GM13977 (cell line): ENCODE measurements around the gene EIF3F.

Source experiments
- DNase-seq: peaks from one replicate; pipeline ENCODE4 v3.0.0; 2012; ENCODE audit warnings: low spot score
- CTCF ChIP-seq: IDR thresholded peaks from 2 replicates; pipeline ENCODE4 v1.5.1; 2012; ENCODE audit warnings: mild to moderate bottlenecking, control low read depth; ENCODE audit not compliant: insufficient read depth; ENCODE audit errors: extremely low read depth, missing control alignments
- in situ Hi-C: fragments of 300-500 bp; cut with MboI; formaldehyde crosslinking; loops from one replicate; pipeline ENCODE4 v1.12.0; 2022; ENCODE audit warnings: low sequenced_read_pairs, low pct_unique_long_range_greater_than_20kb, mixed read lengths, inconsistent platforms; ENCODE audit not compliant: unreplicated experiment

EIF3F gene

GRCh38 chr11:8003187-8003586, 16.1 kb downstream of the EIF3F start:
- DNase-seq: no peak
- in situ Hi-C loops: no loop called here
- TF ChIP-seq CTCF: no peak

GRCh38 chr11:8004008-8004407, 16.9 kb downstream of the EIF3F start:
- no peak for DNase-seq
- in situ Hi-C loops: no loop called here

GRCh38 chr11:8005556-8005955, 18.4 kb downstream of the EIF3F start:
- in situ Hi-C loops: loop anchor here (5.0 kb wide), 1 partner anchor 92 kb away; no protein-coding TSS in a partner anchor
- TF ChIP-seq CTCF: no peak
- no peak for DNase-seq

More at GRCh38 chr11:8004008-8004407, 16.9 kb downstream of the EIF3F start:
- TF ChIP-seq CTCF: no peak

GRCh38 chr11:8006349-8006977, 19.3 kb downstream of the EIF3F start:
- peak; percentile 69 for DNase-seq
- TF ChIP-seq CTCF: peak; percentile 88
- in situ Hi-C loops: loop anchor here (5.0 kb wide), 1 partner anchor 91 kb away; no protein-coding TSS in a partner anchor

- in situ Hi-C loops: loop anchor here (5.0 kb wide), 1 partner anchor 89 kb away; no protein-coding TSS in a partner anchor
- no peak for DNase-seq
- no peak for TF ChIP-seq CTCF
Observed at GRCh38 chr11:8008212-8008611, 21.1 kb downstream of the EIF3F start.

GRCh38 chr11:8009856-8010255, 22.7 kb downstream of the EIF3F start:
- in situ Hi-C loops: loop anchor here (5.0 kb wide), 1 partner anchor 87 kb away; no protein-coding TSS in a partner anchor
- TF ChIP-seq CTCF: no peak
- DNase-seq: no peak
